HEK293 (cell line): ENCODE data around the gene STUB1.

Experiments
- MZF1 ChIP-seq: fragments of 450-650 bp; formaldehyde crosslinking; IDR thresholded peaks from 2 replicates; pipeline ENCODE4 v1.5.1; 2017; ENCODE audit warnings: missing biosample characterization, missing genetic modification characterization, borderline replicate concordance
- OVOL3 ChIP-seq: fragments of 450-650 bp; formaldehyde crosslinking; IDR thresholded peaks from 2 replicates; pipeline ENCODE4 v1.5.1; 2016; ENCODE audit warnings: missing biosample characterization, missing genetic modification characterization
- PRDM2 ChIP-seq: fragments of 450-650 bp; formaldehyde crosslinking; IDR thresholded peaks from 2 replicates; pipeline ENCODE4 v1.5.1; 2016; ENCODE audit warnings: missing biosample characterization, missing genetic modification characterization, borderline replicate concordance
- PRDM4 ChIP-seq: fragments of 450-650 bp; formaldehyde crosslinking; IDR thresholded peaks from 2 replicates; pipeline ENCODE4 v1.5.1; 2017; ENCODE audit warnings: missing biosample characterization, missing genetic modification characterization
- WT1 ChIP-seq: fragments of 450-650 bp; formaldehyde crosslinking; IDR thresholded peaks from 2 replicates; pipeline ENCODE4 v1.5.1; 2016; ENCODE audit warnings: missing biosample characterization, missing genetic modification characterization
- ZBTB20 ChIP-seq: fragments of 450-650 bp; formaldehyde crosslinking; IDR thresholded peaks from 2 replicates; pipeline ENCODE4 v1.5.1; 2016; ENCODE audit warnings: missing biosample characterization, missing genetic modification characterization
- ZBTB21 ChIP-seq: fragments of 450-650 bp; formaldehyde crosslinking; IDR thresholded peaks from 2 replicates; pipeline ENCODE4 v1.5.1; 2017; ENCODE audit warnings: missing biosample characterization, missing genetic modification characterization
- ZBTB48 ChIP-seq: fragments of 450-650 bp; formaldehyde crosslinking; IDR thresholded peaks from 2 replicates; pipeline ENCODE4 v1.5.1; 2016; ENCODE audit warnings: missing biosample characterization, missing genetic modification characterization
- ZBTB6 ChIP-seq: fragments of 450-650 bp; formaldehyde crosslinking; IDR thresholded peaks from 2 replicates; pipeline ENCODE4 v1.5.1; 2017; ENCODE audit warnings: missing biosample characterization, missing genetic modification characterization
- ZNF138 ChIP-seq: fragments of 450-650 bp; formaldehyde crosslinking; IDR thresholded peaks from 2 replicates; pipeline ENCODE4 v1.5.1; 2016; ENCODE audit warnings: missing biosample characterization, missing genetic modification characterization, borderline replicate concordance
- ZNF140 ChIP-seq: fragments of 450-650 bp; formaldehyde crosslinking; IDR thresholded peaks from 2 replicates; pipeline ENCODE4 v1.5.1; 2016; ENCODE audit warnings: missing biosample characterization, missing genetic modification characterization
- ZNF175 ChIP-seq: fragments of 450-650 bp; formaldehyde crosslinking; IDR thresholded peaks from 2 replicates; pipeline ENCODE4 v1.5.1; 2016; ENCODE audit warnings: missing biosample characterization, missing genetic modification characterization
- ZNF311 ChIP-seq: fragments of 450-650 bp; formaldehyde crosslinking; IDR thresholded peaks from 2 replicates; pipeline ENCODE4 v1.5.1; 2017; ENCODE audit warnings: missing biosample characterization, missing genetic modification characterization, borderline replicate concordance
- ZNF324 ChIP-seq: fragments of 450-650 bp; formaldehyde crosslinking; IDR thresholded peaks from 2 replicates; pipeline ENCODE4 v1.5.1; 2016; ENCODE audit warnings: missing biosample characterization, missing genetic modification characterization
- ZNF426 ChIP-seq: fragments of 450-650 bp; formaldehyde crosslinking; IDR thresholded peaks from 2 replicates; pipeline ENCODE4 v1.5.1; 2017; ENCODE audit warnings: missing biosample characterization, missing genetic modification characterization, mild to moderate bottlenecking, inconsistent platforms, moderate library complexity
- ZNF501 ChIP-seq: fragments of 450-650 bp; formaldehyde crosslinking; IDR thresholded peaks from 2 replicates; pipeline ENCODE4 v1.5.1; 2016; ENCODE audit warnings: missing biosample characterization, missing genetic modification characterization
- ZNF571 ChIP-seq: fragments of 450-650 bp; formaldehyde crosslinking; IDR thresholded peaks from 2 replicates; pipeline ENCODE4 v1.5.0; 2017; ENCODE audit warnings: missing biosample characterization, missing genetic modification characterization
- TF ChIP-seq, protein P1 (sequence below): fragments of 450-650 bp; formaldehyde crosslinking; conservative IDR thresholded peaks from 2 replicates; pipeline ENCODE4 v1.5.1; 2016; ENCODE audit warnings: low read depth, missing biosample characterization, missing genetic modification characterization
- TF ChIP-seq, protein P2 (sequence below): fragments of 450-650 bp; formaldehyde crosslinking; IDR thresholded peaks from 2 replicates; pipeline ENCODE4 v1.5.1; 2017; ENCODE audit warnings: missing biosample characterization, missing genetic modification characterization
- TF ChIP-seq, protein P3 (sequence below): IDR thresholded peaks from 2 replicates; pipeline ENCODE4 v1.6.1; 2011; ENCODE audit warnings: mild to moderate bottlenecking, low read depth, low read length, borderline replicate concordance

Gene STUB1

DNA sequence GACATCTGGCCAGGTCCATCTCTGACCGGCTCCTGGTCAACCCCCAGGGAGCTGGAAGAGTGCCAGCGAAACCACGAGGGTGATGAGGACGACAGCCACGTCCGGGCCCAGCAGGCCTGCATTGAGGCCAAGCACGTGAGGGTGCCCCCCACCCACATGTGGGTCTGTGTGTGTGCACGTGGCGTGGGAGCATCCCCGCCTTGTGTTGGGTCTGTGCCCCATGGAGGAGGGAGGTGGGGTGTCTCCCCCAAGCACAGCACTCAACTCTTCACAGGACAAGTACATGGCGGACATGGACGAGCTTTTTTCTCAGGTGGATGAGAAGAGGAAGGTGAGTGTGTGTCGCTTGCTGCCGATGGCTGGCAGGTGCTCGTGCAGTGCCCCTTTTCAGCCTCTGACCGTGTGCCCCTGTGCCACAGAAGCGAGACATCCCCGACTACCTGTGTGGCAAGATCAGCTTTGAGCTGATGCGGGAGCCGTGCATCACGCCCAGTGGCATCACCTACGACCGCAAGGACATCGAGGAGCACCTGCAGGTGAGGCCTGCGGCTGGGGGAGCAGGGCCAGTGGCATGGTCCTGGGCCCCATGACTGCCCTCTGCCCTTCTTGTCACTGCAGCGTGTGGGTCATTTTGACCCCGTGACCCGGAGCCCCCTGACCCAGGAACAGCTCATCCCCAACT, 1.7 kb downstream of the STUB1 start (continued):
- TF ChIP-seq PRDM4 (tag by site-specific recombination) (no peak), WT1 (tag by site-specific recombination) (peak; percentile 43; the same call in 1 of the 2 replicates), ZBTB48 (no peak), ZNF138 (tag by site-specific recombination) (no peak), OVOL3 (tag by site-specific recombination) (no peak; the same call in 1 of the 2 replicates), ZNF571 (tag by site-specific recombination) (no peak), PRDM2 (no peak), ZNF140 (tag by site-specific recombination) (no peak), ZNF426 (no peak), ZNF311 (tag by site-specific recombination) (no peak), ZBTB6 (tag by site-specific recombination) (no peak), ZNF324 (no peak; the same call in none of the 2 replicates), ZBTB21 (tag by site-specific recombination) (0 out of 2 replicates have a peak, but pooled peaks have one; percentile 50), MZF1 (peak; percentile 51; the same call in 1 of the 2 replicates), ZNF175 (tag by site-specific recombination) (no peak), ZNF501 (0 out of 2 replicates have a peak, but pooled peaks have one; percentile 57), ZBTB20 (tag by site-specific recombination) (no peak; the same call in 1 of the 2 replicates)
- TF ChIP-seq, protein P1, sequence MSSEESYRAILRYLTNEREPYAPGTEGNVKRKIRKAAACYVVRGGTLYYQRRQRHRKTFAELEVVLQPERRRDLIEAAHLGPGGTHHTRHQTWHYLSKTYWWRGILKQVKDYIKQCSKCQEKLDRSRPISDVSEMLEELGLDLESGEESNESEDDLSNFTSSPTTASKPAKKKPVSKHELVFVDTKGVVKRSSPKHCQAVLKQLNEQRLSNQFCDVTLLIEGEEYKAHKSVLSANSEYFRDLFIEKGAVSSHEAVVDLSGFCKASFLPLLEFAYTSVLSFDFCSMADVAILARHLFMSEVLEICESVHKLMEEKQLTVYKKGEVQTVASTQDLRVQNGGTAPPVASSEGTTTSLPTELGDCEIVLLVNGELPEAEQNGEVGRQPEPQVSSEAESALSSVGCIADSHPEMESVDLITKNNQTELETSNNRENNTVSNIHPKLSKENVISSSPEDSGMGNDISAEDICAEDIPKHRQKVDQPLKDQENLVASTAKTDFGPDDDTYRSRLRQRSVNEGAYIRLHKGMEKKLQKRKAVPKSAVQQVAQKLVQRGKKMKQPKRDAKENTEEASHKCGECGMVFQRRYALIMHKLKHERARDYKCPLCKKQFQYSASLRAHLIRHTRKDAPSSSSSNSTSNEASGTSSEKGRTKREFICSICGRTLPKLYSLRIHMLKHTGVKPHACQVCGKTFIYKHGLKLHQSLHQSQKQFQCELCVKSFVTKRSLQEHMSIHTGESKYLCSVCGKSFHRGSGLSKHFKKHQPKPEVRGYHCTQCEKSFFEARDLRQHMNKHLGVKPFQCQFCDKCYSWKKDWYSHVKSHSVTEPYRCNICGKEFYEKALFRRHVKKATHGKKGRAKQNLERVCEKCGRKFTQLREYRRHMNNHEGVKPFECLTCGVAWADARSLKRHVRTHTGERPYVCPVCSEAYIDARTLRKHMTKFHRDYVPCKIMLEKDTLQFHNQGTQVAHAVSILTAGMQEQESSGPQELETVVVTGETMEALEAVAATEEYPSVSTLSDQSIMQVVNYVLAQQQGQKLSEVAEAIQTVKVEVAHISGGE: no peak
- TF ChIP-seq, protein P2, sequence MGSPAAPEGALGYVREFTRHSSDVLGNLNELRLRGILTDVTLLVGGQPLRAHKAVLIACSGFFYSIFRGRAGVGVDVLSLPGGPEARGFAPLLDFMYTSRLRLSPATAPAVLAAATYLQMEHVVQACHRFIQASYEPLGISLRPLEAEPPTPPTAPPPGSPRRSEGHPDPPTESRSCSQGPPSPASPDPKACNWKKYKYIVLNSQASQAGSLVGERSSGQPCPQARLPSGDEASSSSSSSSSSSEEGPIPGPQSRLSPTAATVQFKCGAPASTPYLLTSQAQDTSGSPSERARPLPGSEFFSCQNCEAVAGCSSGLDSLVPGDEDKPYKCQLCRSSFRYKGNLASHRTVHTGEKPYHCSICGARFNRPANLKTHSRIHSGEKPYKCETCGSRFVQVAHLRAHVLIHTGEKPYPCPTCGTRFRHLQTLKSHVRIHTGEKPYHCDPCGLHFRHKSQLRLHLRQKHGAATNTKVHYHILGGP: no peak
- TF ChIP-seq, protein P3, sequence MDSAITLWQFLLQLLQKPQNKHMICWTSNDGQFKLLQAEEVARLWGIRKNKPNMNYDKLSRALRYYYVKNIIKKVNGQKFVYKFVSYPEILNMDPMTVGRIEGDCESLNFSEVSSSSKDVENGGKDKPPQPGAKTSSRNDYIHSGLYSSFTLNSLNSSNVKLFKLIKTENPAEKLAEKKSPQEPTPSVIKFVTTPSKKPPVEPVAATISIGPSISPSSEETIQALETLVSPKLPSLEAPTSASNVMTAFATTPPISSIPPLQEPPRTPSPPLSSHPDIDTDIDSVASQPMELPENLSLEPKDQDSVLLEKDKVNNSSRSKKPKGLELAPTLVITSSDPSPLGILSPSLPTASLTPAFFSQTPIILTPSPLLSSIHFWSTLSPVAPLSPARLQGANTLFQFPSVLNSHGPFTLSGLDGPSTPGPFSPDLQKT: no peak
- TF ChIP-seq, all 188 proteins: peak for 51
